ENCODE data around the gene HDHD5.

DNA sequence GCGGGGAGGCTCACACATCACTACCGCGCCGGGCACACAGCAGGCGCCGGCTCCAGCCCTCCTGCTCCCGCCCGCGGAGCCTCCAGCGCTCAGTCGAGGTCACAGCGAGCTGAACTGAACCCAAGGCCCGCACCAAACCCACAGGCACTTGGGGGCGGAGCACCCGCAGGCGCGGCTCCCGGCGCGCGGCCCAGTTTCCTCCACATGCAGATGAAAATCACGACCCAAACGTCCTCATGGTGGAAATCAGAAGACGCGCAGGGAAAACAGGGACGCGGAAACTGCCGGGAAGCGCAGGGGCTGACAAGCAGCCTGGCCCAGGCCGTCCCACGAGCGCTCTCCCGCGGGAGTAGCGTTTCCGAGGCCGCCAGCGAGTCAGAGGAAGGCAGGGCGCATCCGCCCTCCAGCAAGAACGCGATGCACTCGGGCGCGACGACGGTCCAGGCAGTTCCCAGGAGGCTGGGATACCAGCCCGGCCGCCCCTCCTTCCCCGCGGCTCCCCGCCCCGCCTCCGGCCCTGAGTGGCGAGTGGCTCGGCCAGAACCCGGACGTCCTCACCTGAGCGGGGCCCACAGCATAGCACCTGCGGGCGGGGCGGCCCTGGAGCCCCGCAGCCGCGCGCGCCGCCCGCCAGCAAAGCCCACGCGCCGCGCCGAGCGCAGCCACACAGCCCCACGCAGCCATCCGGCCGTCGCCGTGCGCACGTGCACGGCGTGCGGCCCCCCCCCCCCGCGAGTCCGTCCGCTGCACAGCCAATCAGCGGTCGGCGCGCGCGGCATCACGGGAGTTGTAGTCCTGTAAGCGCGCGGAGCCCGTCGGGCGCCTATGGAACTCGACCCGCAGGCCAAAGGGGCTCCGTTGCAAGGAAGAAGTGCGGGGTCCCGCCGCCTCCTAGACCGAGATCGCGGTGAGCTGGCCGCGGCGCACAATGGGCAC is at the start of gene HDHD5:
- TF ChIP-seq, protein P1, sequence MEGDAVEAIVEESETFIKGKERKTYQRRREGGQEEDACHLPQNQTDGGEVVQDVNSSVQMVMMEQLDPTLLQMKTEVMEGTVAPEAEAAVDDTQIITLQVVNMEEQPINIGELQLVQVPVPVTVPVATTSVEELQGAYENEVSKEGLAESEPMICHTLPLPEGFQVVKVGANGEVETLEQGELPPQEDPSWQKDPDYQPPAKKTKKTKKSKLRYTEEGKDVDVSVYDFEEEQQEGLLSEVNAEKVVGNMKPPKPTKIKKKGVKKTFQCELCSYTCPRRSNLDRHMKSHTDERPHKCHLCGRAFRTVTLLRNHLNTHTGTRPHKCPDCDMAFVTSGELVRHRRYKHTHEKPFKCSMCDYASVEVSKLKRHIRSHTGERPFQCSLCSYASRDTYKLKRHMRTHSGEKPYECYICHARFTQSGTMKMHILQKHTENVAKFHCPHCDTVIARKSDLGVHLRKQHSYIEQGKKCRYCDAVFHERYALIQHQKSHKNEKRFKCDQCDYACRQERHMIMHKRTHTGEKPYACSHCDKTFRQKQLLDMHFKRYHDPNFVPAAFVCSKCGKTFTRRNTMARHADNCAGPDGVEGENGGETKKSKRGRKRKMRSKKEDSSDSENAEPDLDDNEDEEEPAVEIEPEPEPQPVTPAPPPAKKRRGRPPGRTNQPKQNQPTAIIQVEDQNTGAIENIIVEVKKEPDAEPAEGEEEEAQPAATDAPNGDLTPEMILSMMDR (IDR thresholded peaks at IDR 0.05; ENCODE audit: insufficient read depth, low read length, poor library complexity, severe bottlenecking) = no peak
- TF ChIP-seq EZH2phosphoT487 (conservative IDR thresholded peaks at IDR 0.05; ENCODE audit: low read length) = no peak

All from SU-DHL-6 (cell line).